Stimulated activated CD4-positive, alpha-beta T cell treated with anti-CD3 and anti-CD28 coated beads, Interleukin-1b, Interleukin-23, amount 100 ng/mL, for 1 hour (primary cell): ENCODE results near the gene TMEM235.

Experiments
- DNase-seq, 2 donors: peaks; one replicate each; pipeline ENCODE4 v3.0.0-alpha.2; 2020; ENCODE audit warnings: low read depth in 2 of 2

The TMEM235 gene

GRCh38 chr17:78230996-78231935 lies at the start of gene TMEM235:
Gene TMEM235, plus strand, starts transcription at chr17:78231631. Its CDS starts 393 bp downstream, at chr17:78232024.
- no peak for DNase-seq

- DNase-seq: no peak
These were observed 48.9 kb upstream of the TMEM235 start for GRCh38 chr17:78182504-78182903.

- no peak for DNase-seq
These were observed 47.5 kb upstream of the TMEM235 start for GRCh38 chr17:78183916-78184315.

- DNase-seq: no peak
These were observed 47.1 kb upstream of the TMEM235 start for GRCh38 chr17:78184351-78184750.

- DNase-seq: no peak
These were observed 46.6 kb upstream of the TMEM235 start for GRCh38 chr17:78184868-78185267.

- no peak for DNase-seq
These were observed 45.3 kb upstream of the TMEM235 start for GRCh38 chr17:78185981-78186691.

- peak; percentile 49 to 51 for DNase-seq
These were observed 44.5 kb upstream of the TMEM235 start, which contains the start of the genes AFMID and TK1 for GRCh38 chr17:78186692-78187595. Gene AFMID, plus strand, starts transcription at chr17:78187362. Its CDS starts 9 bp downstream, at chr17:78187371. Gene TK1, minus strand, starts transcription at chr17:78187052. Its CDS starts 58 bp downstream, at chr17:78186994.

GRCh38 chr17:78196716-78197115 lies 34.7 kb upstream of the TMEM235 start:
- no peak for DNase-seq

GRCh38 chr17:78197147-78197832 lies 34.1 kb upstream of the TMEM235 start:
- DNase-seq: no peak

GRCh38 chr17:78200451-78200850 lies 31.0 kb upstream of the TMEM235 start:
- DNase-seq: no peak

GRCh38 chr17:78202666-78203065 lies 28.8 kb upstream of the TMEM235 start:
- DNase-seq: no peak

GRCh38 chr17:78204387-78205123 lies 26.9 kb upstream of the TMEM235 start:
- no peak for DNase-seq

- no peak for DNase-seq
These were observed 26.2 kb upstream of the TMEM235 start for GRCh38 chr17:78205124-78205775.

GRCh38 chr17:78206298-78206697 lies 25.1 kb upstream of the TMEM235 start:
- no peak for DNase-seq

- no peak for DNase-seq
These were observed 22.9 kb upstream of the TMEM235 start for GRCh38 chr17:78208486-78208885.

GRCh38 chr17:78210111-78210510 lies 21.3 kb upstream of the TMEM235 start:
- no peak for DNase-seq

- no peak for DNase-seq
These were observed 20.4 kb upstream of the TMEM235 start for GRCh38 chr17:78211032-78211431.

- DNase-seq: peak; percentile 80 to 88
These were observed 17.3 kb upstream of the TMEM235 start, which contains the start of gene BIRC5 for GRCh38 chr17:78214016-78214705. Gene BIRC5, plus strand, starts transcription at chr17:78214253. Its CDS starts 64 bp downstream, at chr17:78214317.

- DNase-seq: no peak
These were observed 16.7 kb upstream of the TMEM235 start for GRCh38 chr17:78214706-78215061.
